Lung (tissue), 12 donors: ENCODE measurements around the gene METTL26. TPM values are rescaled to one million over a fixed set of nuclear protein-coding genes. Genes with fewer than 3 reads are reported as not detected.

ENCODE experiments used
- ATAC-seq: fragments of 200-7000 bp; cut with Tn5 transposase; one replicate; pipeline ENCODE4 v1.9.1; 2020; ENCODE audit warnings: moderate number of reproducible peaks; ENCODE audit not compliant: insufficient read depth, low FRiP score
- DNase-seq, 3 donors: peaks; one replicate each; pipeline ENCODE4 v3.0.0-alpha.2; 2013 to 2017
- H3K27ac ChIP-seq, 2 donors: one replicate each; pipeline ENCODE4 v1.5.1; 2013; ENCODE audit warnings: mild to moderate bottlenecking in 2 of 2, moderate library complexity in 2 of 2, control low read depth in 1 of 2, inconsistent platforms in 1 of 2, low read depth in 1 of 2, low read length in 1 of 2
- H3K27me3 ChIP-seq, 3 donors: one replicate each; pipeline ENCODE4 v1.5.1; 2013; ENCODE audit warnings: low read length in 2 of 3; ENCODE audit not compliant: control insufficient read depth in 3 of 3, insufficient read depth in 3 of 3
- H3K36me3 ChIP-seq, 4 donors: one replicate each; pipeline ENCODE4 v1.5.1; 2013; ENCODE audit warnings: low read length in 4 of 4, mild to moderate bottlenecking in 1 of 4, moderate library complexity in 1 of 4; ENCODE audit not compliant: control insufficient read depth in 4 of 4, insufficient read depth in 4 of 4
- H3K4me1 ChIP-seq, 5 donors: one replicate each; pipeline ENCODE4 v1.5.1; 2013; ENCODE audit warnings: low read length in 5 of 5, mild to moderate bottlenecking in 2 of 5, moderate library complexity in 1 of 5; ENCODE audit not compliant: control insufficient read depth in 5 of 5, insufficient read depth in 5 of 5
- H3K4me3 ChIP-seq: one replicate; pipeline ENCODE4 v1.5.1; 2013; ENCODE audit warnings: mild to moderate bottlenecking, control low read depth, moderate library complexity
- H3K9ac ChIP-seq, 2 donors: one replicate each; pipeline ENCODE4 v1.5.1; 2013; ENCODE audit warnings: low read length in 2 of 2, control low read depth in 1 of 2; ENCODE audit not compliant: insufficient read depth in 1 of 2
- H3K9me3 ChIP-seq, 4 donors: one replicate each; pipeline ENCODE4 v1.5.1; 2013; ENCODE audit warnings: low read length in 3 of 4, mild to moderate bottlenecking in 1 of 4, moderate library complexity in 1 of 4; ENCODE audit not compliant: control insufficient read depth in 4 of 4, insufficient read depth in 3 of 4
- WGBS, 2 donors: extraction: QIAGEN DNeasy Blood & Tissue Kit; methylation state at CpG; one replicate each; pipeline ENCODE4 v1.1.7; 2013; 5-methylcytosine and 5-hydroxymethylcytosine counted together
- polyA plus RNA-seq, 2 donors: library from polyadenylated mRNA; stranded (reverse); fragments of 200-250 nt; gene quantifications; one replicate each; pipeline ENCODE4 v1.2.1, GENCODE V29; 2013
- total RNA-seq, 2 donors: library from RNA; depleted of rRNA in 1 of 2; stranded (reverse); fragments of >200 nt in 1 of 2; gene quantifications; one replicate each; pipeline ENCODE4 v1.2.1, GENCODE V29; 2014 to 2021
- TF ChIP-seq, protein P1 (sequence below): IDR thresholded peaks from 2 replicates; pipeline ENCODE4 v1.5.1; 2012; ENCODE audit warnings: mild to moderate bottlenecking; ENCODE audit errors: control extremely low read depth, extremely low read depth
- donor health status: control.
- donor health status: control.
- donor health status: Bipolar disorder and iron deficiency.
- donor health status: healthy.
- donor health status: DM: yes; HTN: yes; CAD: no.

METTL26 gene
- total and polyA plus RNA-seq, 4 donors, result 36.1 to 200 (median 114) TPM

GRCh38 chr16:648781-649589 lies 12.9 kb upstream of the METTL26 start, which contains the start of gene WDR90:
TSS of gene WDR90 (plus strand) at chr16:649365. CDS start at chr16:649417, 52 bp downstream.
- H3K4me1 ChIP-seq, result peaks cover 0 to 21% (median 8%) of the 10 kb centered on the region in 5 donors
- ATAC-seq, result peak; percentile 89

DNA sequence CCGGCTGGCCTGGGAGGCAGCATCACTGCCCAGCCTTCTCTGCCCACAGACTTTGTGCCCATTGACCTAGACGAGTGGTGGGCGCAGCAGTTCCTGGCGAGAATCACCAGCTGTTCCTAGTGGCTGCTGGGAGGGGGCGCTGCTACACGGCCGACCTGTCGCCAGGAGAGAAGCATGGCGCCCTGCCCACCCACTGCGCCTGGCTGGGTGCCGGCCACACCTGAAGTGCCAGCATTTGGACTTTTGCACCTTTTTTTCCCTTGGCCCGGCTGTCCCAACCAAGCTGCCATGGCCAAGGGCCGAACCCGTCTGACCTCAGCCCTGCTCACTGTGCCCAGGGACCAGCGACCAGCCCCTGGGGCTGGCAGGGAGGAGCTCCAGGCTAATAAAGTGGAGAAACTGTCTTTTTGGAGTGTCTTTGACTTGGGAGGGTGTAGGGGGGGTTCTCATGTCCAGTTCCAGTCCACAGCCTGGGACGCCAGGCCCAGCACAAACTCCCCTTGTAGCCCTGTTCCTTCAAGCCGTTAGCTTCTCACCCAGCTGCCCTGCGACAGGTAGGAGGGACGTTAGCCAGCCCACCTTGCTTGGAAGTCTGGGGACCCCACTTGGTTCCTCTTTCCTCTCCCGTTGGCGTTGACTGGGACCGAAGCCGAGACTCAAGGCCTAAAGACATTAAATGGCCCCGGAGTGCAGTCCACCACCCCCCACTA lies 12.1 kb upstream of the METTL26 start:
- H3K4me3 ChIP-seq, result peak overlapping the region; percentile 72
- H3K4me1 ChIP-seq, result peaks cover 0 to 21% (median 8%) of the 10 kb centered on the region in 5 donors
- TF ChIP-seq, protein P1, sequence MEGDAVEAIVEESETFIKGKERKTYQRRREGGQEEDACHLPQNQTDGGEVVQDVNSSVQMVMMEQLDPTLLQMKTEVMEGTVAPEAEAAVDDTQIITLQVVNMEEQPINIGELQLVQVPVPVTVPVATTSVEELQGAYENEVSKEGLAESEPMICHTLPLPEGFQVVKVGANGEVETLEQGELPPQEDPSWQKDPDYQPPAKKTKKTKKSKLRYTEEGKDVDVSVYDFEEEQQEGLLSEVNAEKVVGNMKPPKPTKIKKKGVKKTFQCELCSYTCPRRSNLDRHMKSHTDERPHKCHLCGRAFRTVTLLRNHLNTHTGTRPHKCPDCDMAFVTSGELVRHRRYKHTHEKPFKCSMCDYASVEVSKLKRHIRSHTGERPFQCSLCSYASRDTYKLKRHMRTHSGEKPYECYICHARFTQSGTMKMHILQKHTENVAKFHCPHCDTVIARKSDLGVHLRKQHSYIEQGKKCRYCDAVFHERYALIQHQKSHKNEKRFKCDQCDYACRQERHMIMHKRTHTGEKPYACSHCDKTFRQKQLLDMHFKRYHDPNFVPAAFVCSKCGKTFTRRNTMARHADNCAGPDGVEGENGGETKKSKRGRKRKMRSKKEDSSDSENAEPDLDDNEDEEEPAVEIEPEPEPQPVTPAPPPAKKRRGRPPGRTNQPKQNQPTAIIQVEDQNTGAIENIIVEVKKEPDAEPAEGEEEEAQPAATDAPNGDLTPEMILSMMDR, result no peak
- no peaks in the 10 kb centered on the region for H3K9me3 ChIP-seq
- ATAC-seq (no peak), DNase-seq (no peak)
- WGBS, 2 donors, result 27 to 32% methylated on average over 24 of the region's 24 CpGs
- peaks cover 0 to 7% (median under 1%) of the 10 kb centered on the region in 4 donors for H3K36me3 ChIP-seq
- peak overlapping the region; percentile 83 to 94 for H3K27ac ChIP-seq
- H3K9ac ChIP-seq, result peak overlapping the region; percentile 73 to 78
- peaks cover 0 to 1% (median 0%) of the 10 kb centered on the region in 3 donors for H3K27me3 ChIP-seq

More at GRCh38 chr16:648781-649589, 12.9 kb upstream of the METTL26 start, which contains the start of gene WDR90:
- peak within 1 kb of the TSS; percentile 83 to 94 for H3K27ac ChIP-seq
- H3K9me3 ChIP-seq, result no peaks in the 10 kb centered on the region
- H3K27me3 ChIP-seq, result no peaks in the 10 kb centered on the region
- DNase-seq, result peak; percentile 91 to 94 (median 91)
- TF ChIP-seq, protein P1, result no peak
- peak within 1 kb of the TSS; percentile 73 to 78 for H3K9ac ChIP-seq
- 0 to 1% methylated on average over 70 to 91 of the region's 91 CpGs for WGBS, 2 donors
- peaks cover 0 to 7% (median 2%) of the 10 kb centered on the region in 4 donors for H3K36me3 ChIP-seq
- H3K4me3 ChIP-seq, result peak within 1 kb of the TSS; percentile 72

GRCh38 chr16:647173-647902 lies 11.2 kb upstream of the METTL26 start:
- TF ChIP-seq, protein P1, result no peak
- H3K9ac ChIP-seq, result no peak overlapping the region
- H3K27ac ChIP-seq, result peak overlapping the region in 1 of 2 donors; percentile 20
- DNase-seq, result no peak
- peaks cover 0 to 3% (median 0%) of the 10 kb centered on the region in 3 donors for H3K27me3 ChIP-seq
- H3K4me1 ChIP-seq, result peaks cover 0 to 30% (median 8%) of the 10 kb centered on the region in 5 donors
- whole genome bisulfite sequencing, 2 donors, result 85 to 86% methylated on average over 25 of the region's 25 CpGs
- no peak overlapping the region for H3K4me3 ChIP-seq
- H3K9me3 ChIP-seq, result no peaks in the 10 kb centered on the region
- no peak for ATAC-seq
- peaks cover 0 to 7% (median under 1%) of the 10 kb centered on the region in 4 donors for H3K36me3 ChIP-seq
